Epithelial cell of esophagus (primary cell): Measurements from ENCODE around the gene DUS2.
A peak's percentile ranks its signal among the peaks of the same experiment; 100 is the strongest.

Experiments
- DNase-seq: peaks from one replicate; pipeline ENCODE4 v3.0.0; 2010; ENCODE audit warnings: low read depth
- H3K4me3 ChIP-seq: 2 replicates; pipeline ENCODE4 v1.5.1; 2011; ENCODE audit warnings: mild to moderate bottlenecking, low read length, control low read depth
- CTCF ChIP-seq: IDR thresholded peaks from 2 replicates; pipeline ENCODE4 v1.5.1; 2011; ENCODE audit warnings: low read depth, mild to moderate bottlenecking, low read length, control low read depth, inconsistent platforms; ENCODE audit not compliant: insufficient read depth; ENCODE audit errors: missing control alignments

The DUS2 gene

DNA sequence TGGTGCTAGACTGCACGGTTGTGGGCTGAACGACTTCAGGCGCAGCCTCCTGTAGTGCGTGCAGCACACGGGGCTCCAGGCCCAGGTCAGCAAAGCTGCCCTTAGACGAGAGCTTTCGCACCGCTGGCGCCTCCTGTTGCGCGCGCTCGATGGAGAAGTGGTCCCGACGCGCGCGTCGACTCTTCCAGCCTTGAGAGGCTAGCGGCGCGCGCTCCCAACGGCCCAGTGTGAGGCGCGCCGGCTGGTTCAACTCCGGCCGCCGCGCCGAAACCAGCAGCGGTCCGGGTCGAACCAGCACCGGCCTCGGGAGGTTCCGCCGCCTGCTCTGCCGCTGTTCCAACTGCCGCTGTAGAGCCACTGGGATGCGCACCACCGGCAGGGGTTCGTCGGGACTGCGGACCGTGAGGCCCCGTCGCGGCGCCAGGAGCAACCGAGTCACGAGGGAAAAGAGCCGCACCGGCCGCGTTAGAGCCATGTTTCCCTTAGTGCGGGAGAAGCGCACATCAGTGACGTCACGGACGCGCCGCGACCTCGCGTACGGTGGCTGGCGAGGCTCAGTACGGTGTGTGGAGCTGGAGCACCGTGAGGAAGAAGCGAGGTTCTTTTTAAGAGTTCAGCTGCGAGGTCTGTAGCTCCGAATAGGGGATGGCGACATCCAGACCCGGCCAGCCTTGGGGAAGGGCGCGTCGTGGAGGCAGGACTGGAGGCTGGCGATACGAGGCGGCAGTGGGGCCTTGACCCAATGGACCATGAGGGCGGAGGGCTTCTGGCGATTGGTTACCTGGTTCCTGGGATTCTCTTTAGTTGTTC, at the start of gene DUS2, which contains the start of gene DDX28:
Gene DUS2, plus strand, starts transcription at position 557 of the 810 bp plus-strand sequence. CDS start 14,740 bp downstream, outside the sequence.
Gene DDX28, minus strand, starts transcription at position 505 of the 810 bp plus-strand sequence. Its CDS starts 30 bp downstream, at position 475.
- DNase-seq = peak; percentile 95
- peak within 1 kb of the TSS; percentile 97 for H3K4me3 ChIP-seq

GRCh38 chr16:67975321-67976105, 47.6 kb upstream of the DUS2 start:
- no peak for DNase-seq
- no peak for TF ChIP-seq CTCF
- H3K4me3 ChIP-seq = no peak overlapping the region

More for the DNA sequence above, at the start of gene DUS2, which contains the start of gene DDX28:
- TF ChIP-seq CTCF = no peak

DNA sequence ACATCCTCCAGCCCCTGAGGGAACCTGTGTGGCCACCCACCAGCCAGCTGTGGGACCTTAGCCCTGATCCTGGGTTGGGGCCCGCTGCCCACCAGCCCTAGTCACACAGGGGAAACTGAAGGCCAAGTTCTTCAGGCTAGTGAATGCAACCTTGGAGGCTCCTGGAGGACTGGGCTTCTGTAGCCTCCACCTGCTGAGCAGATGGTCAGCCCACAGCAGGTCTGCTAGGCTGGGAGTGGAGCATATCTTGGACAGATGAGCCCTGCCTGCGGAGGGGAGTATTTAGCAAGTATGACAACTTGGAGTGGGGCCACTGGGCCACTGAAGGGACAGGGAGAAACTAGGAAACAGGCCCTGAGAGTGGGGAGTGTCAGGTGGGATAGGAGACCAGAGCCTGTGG, 46.9 kb upstream of the DUS2 start:
- no peak for TF ChIP-seq CTCF
- DNase-seq = no peak
- no peak overlapping the region for H3K4me3 ChIP-seq

- DNase-seq = no peak
- TF ChIP-seq CTCF = no peak
- no peak overlapping the region for H3K4me3 ChIP-seq
These were observed 46.1 kb upstream of the DUS2 start for GRCh38 chr16:67977005-67977404.

- DNase-seq = no peak
- TF ChIP-seq CTCF = no peak
- no peak overlapping the region for H3K4me3 ChIP-seq
These were observed 45.4 kb upstream of the DUS2 start for GRCh38 chr16:67977469-67978227.

DNA sequence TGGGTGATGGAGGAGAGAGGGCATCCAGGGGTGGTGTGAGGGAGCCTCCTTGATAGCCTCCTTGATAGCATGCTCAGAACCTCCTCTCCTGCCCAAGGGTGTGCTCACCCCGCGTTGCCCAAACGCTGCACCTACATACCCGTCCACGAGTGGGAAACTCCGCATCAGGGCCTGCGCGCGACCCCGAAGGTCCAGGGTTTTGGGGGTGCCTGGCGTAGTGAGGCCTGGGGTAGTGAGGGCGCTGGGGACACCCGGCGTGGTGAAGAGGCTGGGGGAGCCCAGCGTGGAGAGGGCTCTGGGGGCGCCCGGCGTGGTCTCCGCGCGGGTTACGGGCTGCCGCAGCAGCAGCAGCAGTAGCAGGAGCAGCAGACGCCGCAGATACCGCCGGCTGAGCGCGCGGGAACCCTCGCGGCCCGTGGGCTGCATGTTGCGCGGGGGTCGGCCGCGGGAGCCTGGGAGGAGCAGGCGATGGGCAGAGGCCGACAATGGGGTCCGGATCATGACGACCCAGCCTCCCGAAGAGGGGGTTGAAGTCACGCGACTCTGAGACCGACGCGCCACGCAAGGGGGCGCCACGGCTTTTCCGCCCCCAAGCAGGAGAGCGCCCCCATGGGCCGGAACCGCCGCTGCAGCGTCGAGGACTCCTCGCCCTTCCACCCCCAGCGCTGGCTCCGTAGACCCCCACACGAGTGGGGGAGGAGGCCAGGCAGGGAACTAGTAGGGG, 43.0 kb upstream of the DUS2 start, which contains the start of gene DPEP3:
Gene DPEP3, minus strand, starts transcription at position 545 of the 724 bp plus-strand sequence. Its CDS starts 119 bp downstream, at position 426.
- no peak for TF ChIP-seq CTCF
- no peak within 1 kb of the TSS for H3K4me3 ChIP-seq
- no peak for DNase-seq
